ENCODE measurements around the gene MED10.

Gene MED10

GRCh38 chr5:6350277-6351090 is 27.9 kb downstream of the MED10 start:
- no peak for DNase-seq

DNA sequence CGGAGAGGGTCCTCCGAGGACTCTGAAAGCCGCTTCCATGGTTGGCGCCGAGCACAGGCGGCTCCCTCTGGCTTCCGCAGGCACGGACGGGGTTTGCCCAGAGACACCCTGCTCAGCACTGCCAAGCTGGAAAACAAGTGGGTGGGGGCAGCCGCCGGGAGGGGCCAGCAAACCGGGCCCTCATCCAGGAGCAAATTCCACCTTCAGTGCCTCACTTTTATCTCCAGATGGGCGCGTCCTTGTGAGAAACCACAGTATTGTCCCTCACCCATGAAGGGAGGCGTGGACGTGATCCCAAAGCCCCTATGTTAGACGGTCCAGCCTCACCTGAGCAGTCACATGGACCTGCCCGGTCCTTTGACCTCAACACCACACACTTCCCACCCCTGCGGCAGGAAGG is 29.0 kb downstream of the MED10 start:
- no peak for DNase-seq

- DNase-seq = no peak
These were observed 29.8 kb downstream of the MED10 start for GRCh38 chr5:6348476-6349000.

DNA sequence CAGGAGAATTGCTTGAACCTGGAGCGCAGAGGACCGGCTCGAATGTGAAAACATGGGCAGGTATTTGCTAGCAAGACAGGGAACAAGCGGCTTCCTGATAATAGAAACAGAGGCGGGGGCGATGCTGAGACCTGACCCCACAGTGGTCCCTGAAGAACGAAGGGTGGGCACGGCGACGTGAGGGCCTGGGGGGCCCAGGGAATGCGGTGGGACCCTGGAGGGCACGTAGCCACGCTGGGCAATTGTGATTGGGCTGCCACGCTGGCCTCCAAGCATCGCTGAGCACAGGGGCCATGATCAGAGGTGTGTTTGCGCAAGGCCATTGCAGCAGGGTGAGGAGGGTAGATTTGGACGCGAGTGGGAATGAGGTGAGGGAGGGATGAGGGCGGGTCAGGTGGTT is 30.7 kb downstream of the MED10 start:
- DNase-seq = no peak

DNA sequence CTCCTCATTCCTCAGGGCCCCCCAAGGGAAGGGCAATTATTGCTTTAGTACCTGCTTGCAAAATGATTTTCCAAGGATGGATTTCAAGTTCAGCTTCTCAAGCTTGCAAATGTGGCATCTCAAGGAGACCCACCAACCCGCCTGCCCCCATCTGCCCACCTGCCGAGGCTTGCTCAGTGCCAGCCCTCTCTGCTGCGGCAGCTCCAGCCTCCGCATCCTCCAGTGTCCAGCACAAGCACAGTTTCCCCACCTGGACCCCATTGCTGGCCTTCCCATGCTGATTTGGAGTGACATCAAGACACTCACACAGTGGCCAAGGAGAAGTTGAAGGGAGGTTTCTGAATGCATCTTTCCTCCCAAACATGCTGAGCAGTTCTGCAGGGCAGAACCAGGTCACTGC is 31.2 kb downstream of the MED10 start:
- DNase-seq = no peak

GRCh38 chr5:6344593-6344989 is 33.8 kb downstream of the MED10 start:
- no peak for DNase-seq

GRCh38 chr5:6343951-6344592 is 34.3 kb downstream of the MED10 start:
- DNase-seq = peak in 1 of 51 donors; percentile 16

GRCh38 chr5:6342689-6343315 is 35.5 kb downstream of the MED10 start:
- no peak for DNase-seq

- no peak for DNase-seq
These were observed 38.2 kb downstream of the MED10 start for GRCh38 chr5:6340100-6340499.

DNA sequence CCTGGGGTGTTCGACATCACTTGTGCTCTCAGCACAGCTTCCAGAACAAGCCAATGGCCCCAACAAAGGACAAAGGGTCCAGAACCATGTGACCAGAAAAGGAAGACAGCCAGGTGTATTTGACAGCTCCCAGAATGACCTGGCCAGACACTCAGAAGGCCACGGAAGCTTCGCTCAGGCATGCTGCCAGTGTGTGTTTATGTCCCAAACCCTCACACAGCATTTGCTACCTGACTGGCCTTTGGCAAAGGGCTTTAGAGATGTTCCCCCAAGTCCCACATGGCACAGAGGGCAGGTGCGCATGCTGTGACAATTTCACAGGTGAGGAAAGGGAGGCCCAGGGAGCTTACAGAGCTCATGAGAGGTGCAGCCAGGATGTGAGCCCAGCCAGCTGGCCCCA is 39.5 kb downstream of the MED10 start:
- DNase-seq = no peak

GRCh38 chr5:6338135-6338534 is 40.2 kb downstream of the MED10 start:
- DNase-seq = no peak

- DNase-seq = peak in 4 of 51 donors; percentile 5 to 18 (median 14)
These were observed 45.0 kb downstream of the MED10 start for GRCh38 chr5:6333182-6333905.

GRCh38 chr5:6328173-6328572 is 50.2 kb downstream of the MED10 start:
- DNase-seq = no peak

DNA sequence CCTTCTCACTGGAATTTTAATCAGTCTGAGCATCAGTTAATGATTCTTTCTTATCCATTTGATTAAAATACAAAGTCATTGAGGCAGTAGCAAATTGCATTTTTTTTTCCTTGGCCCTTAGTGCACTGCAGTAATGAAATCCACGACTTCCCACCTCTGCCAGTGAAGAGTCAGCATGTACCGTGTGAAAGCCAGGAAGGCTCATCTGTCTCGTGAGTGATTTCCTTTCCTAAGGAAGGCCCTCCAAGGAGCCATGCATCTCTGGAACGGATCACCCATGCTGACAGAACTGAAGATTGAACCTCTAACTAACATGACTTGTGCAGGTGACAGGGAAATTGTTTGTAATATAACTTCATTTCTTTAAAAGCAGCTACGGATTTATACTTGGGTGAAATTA is 51.6 kb downstream of the MED10 start:
- DNase-seq = no peak

GRCh38 chr5:6322163-6322713 is 56.1 kb downstream of the MED10 start:
- DNase-seq = no peak

All from hypothalamus (tissue), 51 donors.